ENCODE results near the gene SLC7A1.

The SLC7A1 gene

DNA sequence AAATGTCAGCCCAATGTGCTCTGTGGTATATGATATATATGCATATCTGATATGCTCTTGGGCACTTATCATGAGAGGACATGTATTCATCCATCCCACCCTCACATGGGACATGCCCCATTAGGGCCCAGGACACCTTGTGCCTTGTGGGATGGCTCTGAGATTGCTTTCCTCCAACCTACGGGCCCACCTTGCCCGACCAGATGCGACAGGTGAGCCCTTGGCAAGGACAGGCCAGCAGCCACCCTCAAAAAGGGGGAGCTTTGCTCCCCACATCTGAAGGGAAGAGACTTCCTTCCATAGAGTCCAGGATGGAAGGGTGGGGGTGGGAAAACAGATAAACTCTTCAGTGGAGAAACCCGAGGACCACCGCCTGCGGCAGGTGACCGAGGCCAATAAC lies 58.6 kb downstream of the SLC7A1 start:
- TF ChIP-seq, protein P1, sequence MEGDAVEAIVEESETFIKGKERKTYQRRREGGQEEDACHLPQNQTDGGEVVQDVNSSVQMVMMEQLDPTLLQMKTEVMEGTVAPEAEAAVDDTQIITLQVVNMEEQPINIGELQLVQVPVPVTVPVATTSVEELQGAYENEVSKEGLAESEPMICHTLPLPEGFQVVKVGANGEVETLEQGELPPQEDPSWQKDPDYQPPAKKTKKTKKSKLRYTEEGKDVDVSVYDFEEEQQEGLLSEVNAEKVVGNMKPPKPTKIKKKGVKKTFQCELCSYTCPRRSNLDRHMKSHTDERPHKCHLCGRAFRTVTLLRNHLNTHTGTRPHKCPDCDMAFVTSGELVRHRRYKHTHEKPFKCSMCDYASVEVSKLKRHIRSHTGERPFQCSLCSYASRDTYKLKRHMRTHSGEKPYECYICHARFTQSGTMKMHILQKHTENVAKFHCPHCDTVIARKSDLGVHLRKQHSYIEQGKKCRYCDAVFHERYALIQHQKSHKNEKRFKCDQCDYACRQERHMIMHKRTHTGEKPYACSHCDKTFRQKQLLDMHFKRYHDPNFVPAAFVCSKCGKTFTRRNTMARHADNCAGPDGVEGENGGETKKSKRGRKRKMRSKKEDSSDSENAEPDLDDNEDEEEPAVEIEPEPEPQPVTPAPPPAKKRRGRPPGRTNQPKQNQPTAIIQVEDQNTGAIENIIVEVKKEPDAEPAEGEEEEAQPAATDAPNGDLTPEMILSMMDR (IDR thresholded peaks at IDR 0.05; ENCODE audit: low read depth, low read length, missing control alignments), result no peak
- no peak for DNase-seq (ENCODE audit: extremely low read depth, low read depth)
- H3K4me3 ChIP-seq (replicated peaks; ENCODE audit: low read depth, low read length), result no peak overlapping the region

DNA sequence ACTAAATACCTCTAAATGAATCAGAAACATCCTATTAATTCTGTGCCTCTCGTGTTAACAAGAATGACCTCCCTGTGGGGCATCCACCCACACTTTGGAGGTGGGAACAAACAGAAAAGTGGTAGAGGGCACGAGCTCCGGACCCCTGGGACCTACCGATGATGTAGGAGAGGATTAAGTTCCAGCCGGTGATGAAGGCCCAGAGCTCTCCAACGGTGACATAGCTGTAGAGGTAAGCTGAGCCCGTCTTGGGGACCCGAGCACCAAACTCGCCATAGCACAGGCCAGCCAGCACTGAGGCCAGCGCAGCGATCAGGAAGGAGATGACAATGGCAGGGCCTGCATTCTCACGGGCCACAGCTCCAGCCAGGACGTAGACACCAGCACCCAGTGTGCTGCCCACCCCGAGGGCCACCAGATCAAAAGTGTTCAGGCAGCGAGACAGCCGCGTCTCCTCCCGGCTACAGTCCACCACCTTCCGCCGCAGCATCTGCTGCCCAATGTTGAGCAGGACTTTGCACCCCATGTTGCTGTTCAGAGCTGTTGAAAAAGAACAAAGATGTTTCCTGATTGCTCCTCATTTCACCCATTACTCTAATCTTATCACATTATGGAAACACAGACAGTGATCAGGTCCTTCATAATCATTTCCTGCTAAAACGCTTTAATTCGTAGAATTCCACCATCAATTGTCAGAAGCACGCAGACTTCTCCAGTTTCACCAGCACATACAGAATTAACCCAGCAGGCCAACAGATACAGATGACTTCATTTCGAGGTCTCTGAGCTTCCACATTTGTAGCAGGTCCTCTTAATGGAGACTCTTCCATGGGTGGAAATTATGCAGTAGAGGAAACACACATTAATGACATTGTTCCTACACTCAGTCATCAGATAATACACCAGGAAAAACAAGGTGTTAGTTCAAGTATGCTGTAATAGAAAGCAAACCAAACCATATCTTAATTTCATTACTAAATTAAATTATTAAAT lies 59.5 kb downstream of the SLC7A1 start:
- no peak for DNase-seq (ENCODE audit: extremely low read depth, low read depth)

DNA sequence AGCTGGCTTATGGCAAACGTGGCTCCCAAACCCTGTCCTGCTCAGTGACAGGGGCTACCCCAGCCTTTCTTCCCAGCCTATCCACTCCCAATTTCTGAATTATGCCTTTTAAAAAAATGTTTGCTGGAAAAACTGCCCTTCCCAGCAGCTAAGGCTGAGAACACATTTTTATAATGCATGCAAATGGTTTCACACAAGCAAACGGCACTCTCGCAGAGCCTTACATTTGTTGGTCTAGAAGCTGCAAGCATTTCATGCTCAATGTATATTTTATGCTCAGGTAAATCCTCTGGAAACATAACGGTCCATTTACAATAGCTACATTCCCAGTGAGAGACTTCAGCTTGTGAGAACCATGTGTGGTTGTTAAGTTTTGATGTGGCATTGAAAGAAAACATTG lies 61.4 kb downstream of the SLC7A1 start:
- TF ChIP-seq, protein P1 (IDR thresholded peaks at IDR 0.05; ENCODE audit: low read depth, low read length, missing control alignments), result no peak
- H3K4me3 ChIP-seq (replicated peaks; ENCODE audit: low read depth, low read length), result no peak overlapping the region
- DNase-seq (ENCODE audit: extremely low read depth, low read depth), result no peak

More for the DNA sequence above, 59.5 kb downstream of the SLC7A1 start:
- no peak overlapping the region for H3K4me3 ChIP-seq (replicated peaks; ENCODE audit: low read depth, low read length)
- TF ChIP-seq, protein P1 (IDR thresholded peaks at IDR 0.05; ENCODE audit: low read depth, low read length, missing control alignments), result no peak

DNA sequence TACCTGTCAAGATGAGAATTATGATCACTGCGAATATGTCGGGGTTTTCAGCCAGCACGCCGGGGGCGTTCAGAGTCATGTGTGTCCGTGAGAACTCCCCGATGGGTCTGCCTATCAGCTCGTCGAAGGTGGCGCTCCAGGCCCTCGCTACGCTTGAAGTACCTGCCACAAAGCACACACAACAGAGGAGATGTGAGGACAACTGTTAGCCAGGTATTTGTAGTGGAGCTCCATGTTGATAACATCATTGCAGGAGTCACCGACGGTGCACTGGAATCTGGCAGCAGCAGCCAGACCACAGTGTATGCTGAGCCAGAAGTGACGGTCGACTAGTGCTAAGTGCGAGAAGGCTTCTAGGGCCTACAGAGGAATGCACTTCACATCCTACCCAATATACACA lies 62.7 kb downstream of the SLC7A1 start:
- DNase-seq (ENCODE audit: extremely low read depth, low read depth), result no peak
- TF ChIP-seq, protein P1 (IDR thresholded peaks at IDR 0.05; ENCODE audit: low read depth, low read length, missing control alignments), result no peak
- H3K4me3 ChIP-seq (replicated peaks; ENCODE audit: low read depth, low read length), result no peak overlapping the region

DNA sequence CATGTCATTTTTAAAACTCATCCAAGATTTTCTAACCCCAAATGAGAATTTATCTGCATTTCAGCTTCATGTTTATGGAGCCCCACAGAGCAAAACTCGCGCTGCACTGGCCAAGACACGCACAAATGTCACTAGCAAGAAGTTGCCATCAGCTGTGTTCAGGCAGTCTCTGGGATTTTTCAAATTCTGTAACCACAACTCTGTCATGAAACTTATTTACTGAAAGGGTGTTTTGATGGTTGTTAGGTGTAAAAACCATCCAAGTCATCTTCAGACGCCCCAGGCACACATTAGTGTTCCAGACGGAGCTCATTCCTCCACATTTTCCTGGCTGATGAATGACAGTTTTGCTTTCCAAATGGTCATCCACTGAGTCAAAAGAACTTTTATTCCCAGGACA lies 63.4 kb downstream of the SLC7A1 start:
- no peak for DNase-seq (ENCODE audit: extremely low read depth, low read depth)
- TF ChIP-seq, protein P1 (IDR thresholded peaks at IDR 0.05; ENCODE audit: low read depth, low read length, missing control alignments), result no peak

DNA sequence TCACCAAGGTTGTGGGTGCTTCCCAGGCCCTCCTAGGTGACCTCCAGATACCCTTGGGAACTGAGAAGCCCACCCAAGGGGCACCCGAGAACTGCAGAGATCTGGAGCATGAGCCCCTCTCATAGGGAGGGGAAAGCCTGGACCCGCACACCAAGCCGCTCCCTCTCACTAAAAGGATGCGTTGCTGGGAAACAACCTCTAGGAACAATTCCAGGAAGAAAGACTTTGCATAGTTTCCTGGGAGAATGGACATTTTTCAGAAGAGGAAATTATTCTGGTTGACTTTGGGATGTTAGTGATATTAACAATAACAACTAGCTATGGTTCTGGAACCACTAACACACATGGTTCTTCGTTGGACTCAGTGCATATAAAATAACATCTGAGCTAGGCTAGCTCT lies 64.6 kb downstream of the SLC7A1 start:
- DNase-seq (ENCODE audit: extremely low read depth, low read depth), result no peak
- H3K4me3 ChIP-seq (replicated peaks; ENCODE audit: low read depth, low read length), result no peak overlapping the region
- TF ChIP-seq, protein P1 (IDR thresholded peaks at IDR 0.05; ENCODE audit: low read depth, low read length, missing control alignments), result no peak

More for the DNA sequence above, 63.4 kb downstream of the SLC7A1 start:
- H3K4me3 ChIP-seq (replicated peaks; ENCODE audit: low read depth, low read length), result no peak overlapping the region
